ENCODE data around the gene FCRL4. TPM values are rescaled to one million over a fixed set of nuclear protein-coding genes. Genes with fewer than 3 reads are reported as not detected.

FCRL4 gene
- total RNA-seq, 4 donors from 2014 or later, result not detected

GRCh38 chr1:157551694-157552693, 45.9 kb downstream of the FCRL4 start, which contains the start of gene FCRL5:
TSS of gene FCRL5 (minus strand) at chr1:157552515. CDS start at chr1:157552362, 153 bp downstream.
- TF ChIP-seq, protein P1, sequence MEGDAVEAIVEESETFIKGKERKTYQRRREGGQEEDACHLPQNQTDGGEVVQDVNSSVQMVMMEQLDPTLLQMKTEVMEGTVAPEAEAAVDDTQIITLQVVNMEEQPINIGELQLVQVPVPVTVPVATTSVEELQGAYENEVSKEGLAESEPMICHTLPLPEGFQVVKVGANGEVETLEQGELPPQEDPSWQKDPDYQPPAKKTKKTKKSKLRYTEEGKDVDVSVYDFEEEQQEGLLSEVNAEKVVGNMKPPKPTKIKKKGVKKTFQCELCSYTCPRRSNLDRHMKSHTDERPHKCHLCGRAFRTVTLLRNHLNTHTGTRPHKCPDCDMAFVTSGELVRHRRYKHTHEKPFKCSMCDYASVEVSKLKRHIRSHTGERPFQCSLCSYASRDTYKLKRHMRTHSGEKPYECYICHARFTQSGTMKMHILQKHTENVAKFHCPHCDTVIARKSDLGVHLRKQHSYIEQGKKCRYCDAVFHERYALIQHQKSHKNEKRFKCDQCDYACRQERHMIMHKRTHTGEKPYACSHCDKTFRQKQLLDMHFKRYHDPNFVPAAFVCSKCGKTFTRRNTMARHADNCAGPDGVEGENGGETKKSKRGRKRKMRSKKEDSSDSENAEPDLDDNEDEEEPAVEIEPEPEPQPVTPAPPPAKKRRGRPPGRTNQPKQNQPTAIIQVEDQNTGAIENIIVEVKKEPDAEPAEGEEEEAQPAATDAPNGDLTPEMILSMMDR (IDR thresholded peaks at IDR 0.05; ENCODE audit: low read depth), result no peak

DNA sequence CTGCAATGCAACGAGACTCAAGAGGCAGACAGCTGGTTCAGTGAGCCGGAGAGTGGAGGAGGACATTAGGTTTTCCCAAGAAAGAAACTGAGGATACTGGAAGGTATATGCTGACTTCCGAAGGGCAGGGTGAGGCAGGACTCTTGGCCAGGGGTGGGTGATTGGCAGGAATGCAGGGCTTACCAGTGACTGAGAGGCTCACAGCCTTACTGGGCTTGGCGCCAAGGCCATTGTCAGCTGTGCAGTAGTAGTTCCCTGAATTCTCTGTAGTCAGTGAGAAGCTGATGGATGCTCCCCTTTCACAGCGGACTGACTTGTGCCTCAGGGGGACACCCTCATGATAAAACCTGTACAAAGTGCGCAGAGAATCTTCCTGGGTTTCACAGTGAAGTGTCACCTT, 55.2 kb downstream of the FCRL4 start:
- TF ChIP-seq, protein P1 (IDR thresholded peaks at IDR 0.05; ENCODE audit: low read depth), result no peak

GRCh38 chr1:157540852-157541251, 57.0 kb downstream of the FCRL4 start:
- TF ChIP-seq, protein P1 (IDR thresholded peaks at IDR 0.05; ENCODE audit: low read depth), result no peak

GRCh38 chr1:157540160-157540748, 57.6 kb downstream of the FCRL4 start:
- TF ChIP-seq, protein P1 (IDR thresholded peaks at IDR 0.05; ENCODE audit: low read depth), result no peak

GRCh38 chr1:157539568-157539967, 58.3 kb downstream of the FCRL4 start:
- TF ChIP-seq, protein P1 (IDR thresholded peaks at IDR 0.05; ENCODE audit: low read depth), result no peak

DNA sequence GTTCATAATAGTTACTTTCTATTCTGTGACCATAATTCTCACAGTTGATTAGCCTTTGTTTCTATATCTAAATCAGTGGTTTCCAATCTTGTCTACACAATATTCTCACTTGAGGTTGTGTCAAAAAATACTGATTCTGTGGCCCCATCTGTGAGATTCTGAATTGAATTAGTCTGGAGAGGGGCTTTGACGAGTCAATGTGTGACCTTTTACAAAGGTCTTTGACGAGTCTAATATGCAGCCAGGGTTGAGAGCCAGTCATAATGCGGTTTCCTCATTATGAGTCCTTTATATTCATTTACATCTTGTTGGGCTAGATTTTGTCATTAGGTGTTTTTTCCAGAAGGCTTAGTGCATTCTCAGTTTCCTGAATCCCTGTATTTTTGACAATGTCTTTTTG, 65.3 kb downstream of the FCRL4 start:
- TF ChIP-seq, protein P1 (IDR thresholded peaks at IDR 0.05; ENCODE audit: low read depth), result no peak
